SK-N-SH treated with all-trans-retinoic acid at 6 μM for 48 hours (cell line): ENCODE data around the gene ALDH4A1.

ENCODE experiments used
- ATAC-seq: fragments of 200-7000 bp; cut with Tn5 transposase; 3 replicates; pipeline ENCODE4 v1.9.1; 2020; ENCODE audit warnings: mild to moderate bottlenecking, moderate library complexity
- ARNTL ChIP-seq: fragments of 450-650 bp; formaldehyde crosslinking; IDR thresholded peaks from 2 replicates; pipeline ENCODE4 v1.5.0; 2020; ENCODE audit warnings: low read depth, mild to moderate bottlenecking, moderate library complexity, borderline replicate concordance
- CSDC2 ChIP-seq: fragments of 250-450 bp; sonication (Bioruptor Pico); IDR thresholded peaks from 2 replicates; pipeline ENCODE4 v1.5.0; 2020; ENCODE audit warnings: mild to moderate bottlenecking, moderate library complexity
- ESRRG ChIP-seq: fragments of 250-450 bp; sonication (Bioruptor Pico); IDR thresholded peaks from 2 replicates; pipeline ENCODE4 v1.6.1; 2021; ENCODE audit warnings: mild to moderate bottlenecking
- GLIS3 ChIP-seq: fragments of 250-450 bp; sonication (Bioruptor Pico); IDR thresholded peaks from 2 replicates; pipeline ENCODE4 v1.5.0; 2020; ENCODE audit warnings: mild to moderate bottlenecking, moderate library complexity
- ISL1 ChIP-seq: fragments of 250-450 bp; sonication (Bioruptor Pico); IDR thresholded peaks from 2 replicates; pipeline ENCODE4 v2.1.2; 2022; ENCODE audit warnings: mild to moderate bottlenecking, moderate library complexity
- OSR1 ChIP-seq: fragments of 250-450 bp; sonication (Bioruptor Pico); IDR thresholded peaks from 2 replicates; pipeline ENCODE4 v1.8.0; 2022; ENCODE audit warnings: moderate library complexity, mild to moderate bottlenecking, inconsistent platforms
- PATZ1 ChIP-seq: fragments of 250-450 bp; sonication (Bioruptor Pico); IDR thresholded peaks from 2 replicates; pipeline ENCODE4 v1.8.0; 2020; ENCODE audit warnings: mild to moderate bottlenecking, moderate library complexity, borderline replicate concordance
- PPARA ChIP-seq: fragments of 250-450 bp; sonication (Bioruptor Pico); IDR thresholded peaks from 2 replicates; pipeline ENCODE4 v1.5.0; 2020; ENCODE audit warnings: mild to moderate bottlenecking, borderline replicate concordance
- RARB ChIP-seq: fragments of 250-450 bp; sonication (Bioruptor Pico); IDR thresholded peaks from 2 replicates; pipeline ENCODE4 v1.8.0; 2021; ENCODE audit warnings: mild to moderate bottlenecking, moderate library complexity
- TCF4 ChIP-seq: fragments of 250-450 bp; sonication (Bioruptor Pico); IDR thresholded peaks from 2 replicates; pipeline ENCODE4 v1.8.0; 2021; ENCODE audit warnings: mild to moderate bottlenecking, moderate library complexity, borderline replicate concordance
- TOX ChIP-seq: fragments of 250-450 bp; sonication (Bioruptor Pico); IDR thresholded peaks from 2 replicates; pipeline ENCODE4 v1.8.0; 2021; ENCODE audit warnings: mild to moderate bottlenecking, moderate library complexity, borderline replicate concordance
- ZC3H10 ChIP-seq: fragments of 250-450 bp; sonication (Bioruptor Pico); IDR thresholded peaks from 2 replicates; pipeline ENCODE4 v1.5.1; 2021; ENCODE audit warnings: mild to moderate bottlenecking, moderate library complexity
- ZFP3 ChIP-seq: fragments of 250-450 bp; sonication (Bioruptor Pico); IDR thresholded peaks from 2 replicates; pipeline ENCODE4 v1.5.0; 2020; ENCODE audit warnings: mild to moderate bottlenecking, moderate library complexity
- ZFP30 ChIP-seq: fragments of 450-650 bp; formaldehyde crosslinking; IDR thresholded peaks from 2 replicates; pipeline ENCODE4 v1.5.0; 2022; ENCODE audit warnings: mild to moderate bottlenecking, moderate library complexity
- ZNF565 ChIP-seq: fragments of 450-650 bp; formaldehyde crosslinking; conservative IDR thresholded peaks from 2 replicates; pipeline ENCODE4 v1.5.0; 2020; ENCODE audit warnings: low read depth, mild to moderate bottlenecking, moderate library complexity
- ZNF70 ChIP-seq: fragments of 450-650 bp; formaldehyde crosslinking; IDR thresholded peaks from 2 replicates; pipeline ENCODE4 v1.5.0; 2020; ENCODE audit warnings: mild to moderate bottlenecking, moderate library complexity
- ZNF8 ChIP-seq: fragments of 450-650 bp; formaldehyde crosslinking; IDR thresholded peaks from 2 replicates; pipeline ENCODE4 v1.5.0; 2020; ENCODE audit warnings: mild to moderate bottlenecking, moderate library complexity
- TF ChIP-seq, protein P1 (sequence below): fragments of 250-450 bp; sonication (Bioruptor Pico); IDR thresholded peaks from 2 replicates; pipeline ENCODE4 v1.5.1; 2020; ENCODE audit warnings: low read depth, mild to moderate bottlenecking, moderate library complexity
- TF ChIP-seq, protein P2 (sequence below): fragments of 250-450 bp; sonication (Bioruptor Pico); IDR thresholded peaks from 2 replicates; pipeline ENCODE4 v1.5.1; 2021; ENCODE audit warnings: mild to moderate bottlenecking, moderate library complexity
- TF ChIP-seq, protein P3 (sequence below): fragments of 250-450 bp; sonication (Bioruptor Pico); IDR thresholded peaks from 2 replicates; pipeline ENCODE4 v1.8.0; 2021; ENCODE audit warnings: low read depth, mild to moderate bottlenecking, moderate library complexity, borderline replicate concordance

Gene ALDH4A1

DNA sequence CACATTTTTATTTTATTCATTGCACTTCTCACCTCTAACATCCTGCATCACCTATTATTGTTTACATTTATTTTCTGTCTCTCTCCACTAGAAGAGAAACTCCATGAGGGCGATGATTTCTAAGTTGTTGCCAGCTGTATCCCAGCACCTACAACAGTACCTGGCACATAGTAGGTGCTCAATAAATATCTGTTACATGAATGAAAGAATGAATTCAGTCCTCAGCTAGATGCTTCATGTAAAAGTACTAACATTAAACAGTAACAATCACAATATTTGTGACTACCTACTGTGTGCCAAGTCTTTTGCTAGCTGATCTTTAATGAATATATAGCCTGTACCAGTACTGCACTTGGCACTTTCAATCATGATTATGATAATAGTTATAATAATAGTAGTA, 45.9 kb downstream of the ALDH4A1 start:
- TF ChIP-seq CSDC2: no peak
- no peak for TF ChIP-seq PATZ1
- no peak for ATAC-seq

DNA sequence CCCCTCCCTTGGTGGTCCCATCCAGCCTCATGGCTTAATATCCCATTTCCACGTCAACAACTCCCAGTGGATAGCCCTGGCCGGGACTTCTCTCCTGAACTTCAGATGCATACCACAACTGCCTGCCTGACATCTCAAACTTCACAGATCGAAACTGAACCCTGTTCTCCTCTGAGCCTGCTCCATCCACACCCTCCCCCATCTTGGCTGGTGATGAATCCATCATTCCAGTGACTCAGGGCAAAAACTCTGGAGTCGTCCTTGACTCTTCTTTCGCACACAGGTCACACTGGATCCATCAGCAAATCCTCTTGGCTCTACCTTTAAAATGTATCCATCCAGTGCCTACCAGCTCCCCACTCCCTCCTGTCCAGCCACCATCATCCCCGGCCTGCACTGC, 46.8 kb downstream of the ALDH4A1 start:
- ATAC-seq: no peak
- TF ChIP-seq ZNF8 (CRISPR knock-in tag): no peak
- no peak for TF ChIP-seq ZFP30 (CRISPR knock-in tag)
- TF ChIP-seq RARB (CRISPR knock-in tag): no peak
- no peak for TF ChIP-seq CSDC2
- TF ChIP-seq OSR1 (CRISPR knock-in tag): no peak
- TF ChIP-seq, protein P1, sequence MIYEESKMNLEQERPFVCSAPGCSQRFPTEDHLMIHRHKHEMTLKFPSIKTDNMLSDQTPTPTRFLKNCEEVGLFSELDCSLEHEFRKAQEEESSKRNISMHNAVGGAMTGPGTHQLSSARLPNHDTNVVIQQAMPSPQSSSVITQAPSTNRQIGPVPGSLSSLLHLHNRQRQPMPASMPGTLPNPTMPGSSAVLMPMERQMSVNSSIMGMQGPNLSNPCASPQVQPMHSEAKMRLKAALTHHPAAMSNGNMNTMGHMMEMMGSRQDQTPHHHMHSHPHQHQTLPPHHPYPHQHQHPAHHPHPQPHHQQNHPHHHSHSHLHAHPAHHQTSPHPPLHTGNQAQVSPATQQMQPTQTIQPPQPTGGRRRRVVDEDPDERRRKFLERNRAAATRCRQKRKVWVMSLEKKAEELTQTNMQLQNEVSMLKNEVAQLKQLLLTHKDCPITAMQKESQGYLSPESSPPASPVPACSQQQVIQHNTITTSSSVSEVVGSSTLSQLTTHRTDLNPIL (CRISPR knock-in tag): no peak
- no peak for TF ChIP-seq PPARA
- no peak for TF ChIP-seq TOX (CRISPR knock-in tag)
- TF ChIP-seq, protein P2, sequence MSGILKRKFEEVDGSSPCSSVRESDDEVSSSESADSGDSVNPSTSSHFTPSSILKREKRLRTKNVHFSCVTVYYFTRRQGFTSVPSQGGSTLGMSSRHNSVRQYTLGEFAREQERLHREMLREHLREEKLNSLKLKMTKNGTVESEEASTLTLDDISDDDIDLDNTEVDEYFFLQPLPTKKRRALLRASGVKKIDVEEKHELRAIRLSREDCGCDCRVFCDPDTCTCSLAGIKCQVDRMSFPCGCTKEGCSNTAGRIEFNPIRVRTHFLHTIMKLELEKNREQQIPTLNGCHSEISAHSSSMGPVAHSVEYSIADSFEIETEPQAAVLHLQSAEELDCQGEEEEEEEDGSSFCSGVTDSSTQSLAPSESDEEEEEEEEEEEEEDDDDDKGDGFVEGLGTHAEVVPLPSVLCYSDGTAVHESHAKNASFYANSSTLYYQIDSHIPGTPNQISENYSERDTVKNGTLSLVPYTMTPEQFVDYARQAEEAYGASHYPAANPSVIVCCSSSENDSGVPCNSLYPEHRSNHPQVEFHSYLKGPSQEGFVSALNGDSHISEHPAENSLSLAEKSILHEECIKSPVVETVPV: no peak
- TF ChIP-seq, protein P3, sequence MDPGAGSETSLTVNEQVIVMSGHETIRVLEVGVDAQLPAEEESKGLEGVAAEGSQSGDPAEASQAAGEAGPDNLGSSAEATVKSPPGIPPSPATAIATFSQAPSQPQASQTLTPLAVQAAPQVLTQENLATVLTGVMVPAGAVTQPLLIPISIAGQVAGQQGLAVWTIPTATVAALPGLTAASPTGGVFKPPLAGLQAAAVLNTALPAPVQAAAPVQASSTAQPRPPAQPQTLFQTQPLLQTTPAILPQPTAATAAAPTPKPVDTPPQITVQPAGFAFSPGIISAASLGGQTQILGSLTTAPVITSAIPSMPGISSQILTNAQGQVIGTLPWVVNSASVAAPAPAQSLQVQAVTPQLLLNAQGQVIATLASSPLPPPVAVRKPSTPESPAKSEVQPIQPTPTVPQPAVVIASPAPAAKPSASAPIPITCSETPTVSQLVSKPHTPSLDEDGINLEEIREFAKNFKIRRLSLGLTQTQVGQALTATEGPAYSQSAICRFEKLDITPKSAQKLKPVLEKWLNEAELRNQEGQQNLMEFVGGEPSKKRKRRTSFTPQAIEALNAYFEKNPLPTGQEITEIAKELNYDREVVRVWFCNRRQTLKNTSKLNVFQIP: no peak
- TF ChIP-seq ZC3H10 (CRISPR knock-in tag): no peak
- TF ChIP-seq PATZ1: no peak
- no peak for TF ChIP-seq TCF4 (CRISPR knock-in tag)
- TF ChIP-seq ZFP3 (CRISPR knock-in tag): no peak
- no peak for TF ChIP-seq ZNF565 (CRISPR knock-in tag)
- TF ChIP-seq, all 23 proteins: peak for 0

DNA sequence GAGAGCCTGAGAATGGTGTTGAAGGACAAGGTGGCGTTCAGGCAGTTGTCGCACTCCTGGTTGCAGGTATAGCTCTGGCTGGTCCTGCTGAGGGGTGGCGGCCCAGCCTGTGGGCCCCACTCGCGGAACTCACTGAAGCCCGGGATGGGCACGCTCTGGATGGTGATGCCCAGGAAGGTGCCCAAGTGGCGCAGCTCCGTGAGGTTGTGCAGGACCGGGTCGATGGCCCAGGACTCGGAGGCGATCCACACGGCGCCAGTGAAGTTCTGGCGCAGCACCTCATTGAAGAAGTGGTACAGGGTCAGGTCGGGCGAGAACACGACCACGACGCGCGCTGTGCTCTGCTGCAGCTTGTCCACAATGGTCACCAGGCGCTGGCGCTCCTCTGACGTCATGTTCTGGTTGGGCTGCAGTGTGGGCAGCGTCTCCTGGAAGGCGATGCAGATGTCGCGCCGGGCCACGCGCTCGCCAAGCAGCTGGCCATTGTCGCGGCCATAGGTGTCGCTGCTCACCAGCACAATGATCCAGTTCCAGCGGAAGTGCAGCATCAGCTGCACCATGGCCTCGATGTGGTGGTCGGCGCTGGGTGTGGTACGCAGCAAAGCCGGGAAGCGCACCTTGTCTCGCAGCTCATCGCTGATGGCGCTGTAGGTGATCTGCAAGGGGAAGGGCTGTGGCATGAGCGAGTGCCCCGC, 47.9 kb downstream of the ALDH4A1 start:
- TF ChIP-seq ESRRG (CRISPR knock-in tag): no peak
- TF ChIP-seq ARNTL: no peak
- no peak for TF ChIP-seq ZNF565 (CRISPR knock-in tag)
- no peak for TF ChIP-seq RARB (CRISPR knock-in tag)
- TF ChIP-seq CSDC2: no peak
- no peak for TF ChIP-seq ZC3H10 (CRISPR knock-in tag)
- TF ChIP-seq ZNF70 (CRISPR knock-in tag): no peak
- TF ChIP-seq ZFP3 (CRISPR knock-in tag): no peak
- no peak for TF ChIP-seq GLIS3 (CRISPR knock-in tag)
- no peak for TF ChIP-seq ISL1 (CRISPR knock-in tag)
- TF ChIP-seq ZFP30 (CRISPR knock-in tag): no peak
- no peak for TF ChIP-seq PPARA
- TF ChIP-seq, protein P1 (CRISPR knock-in tag): no peak
- no peak for TF ChIP-seq PATZ1

More for the DNA sequence above, 47.9 kb downstream of the ALDH4A1 start:
- ATAC-seq: no peak
